ENCODE data around the gene ALMS1. TPM values are rescaled to one million over a fixed set of nuclear protein-coding genes. Genes with fewer than 3 reads are reported as not detected.

ALMS1 gene
- total and polyA plus RNA-seq, 2 of the 8 experiments (the other 6 are each of a cell fraction or from before 2014, with no cell fraction given) = 21.8 to 45.6 TPM

DNA sequence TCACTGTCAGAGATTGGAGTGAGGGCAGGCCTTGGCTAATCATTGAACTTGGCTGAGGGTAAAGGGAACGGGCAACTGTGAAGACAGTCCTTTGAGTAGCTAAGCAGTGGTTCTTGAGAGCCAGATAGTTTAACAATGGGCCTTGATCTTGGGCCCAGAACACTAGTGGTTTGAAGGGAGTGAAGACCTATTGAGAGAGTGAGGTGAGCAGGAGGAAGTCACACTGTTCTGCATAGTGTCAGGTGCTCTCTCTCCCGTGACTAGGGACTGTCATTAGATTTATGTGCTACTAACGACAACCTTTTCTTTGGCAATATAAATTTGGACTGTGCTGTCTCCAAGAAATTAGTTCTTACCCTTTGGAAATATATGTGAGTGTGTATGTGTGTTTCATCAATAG lies 44.6 kb upstream of the ALMS1 start:
- CTCF ChIA-PET (ENCODE audit: partially characterized antibody) = interaction anchor here (1.5 to 4.0 kb wide), 4 partner anchors 9 to 164 kb away, joined by 4 to 17 read pairs (median 6); no protein-coding TSS in a partner anchor
- Histone ChIP-seq H3K18ac (ENCODE audit: extremely low read depth, low read length) (no peak overlapping the region), H2BK15ac (ENCODE audit: low read length) (no peak overlapping the region), H2BK120ac (replicated peaks; ENCODE audit: low read depth, low read length) (no peak overlapping the region), H3K9ac (replicated peaks in 1 of 4; ENCODE audit: extremely low read depth in 1 of 4, low read depth in 3 of 4, low read length in 3 of 4) (no peak overlapping the region), H3K9me3 (ENCODE audit: insufficient read depth in 2 of 2, low read depth in 1 of 2, low read length in 1 of 2) (no peaks in the 10 kb centered on the region; a peak in 1 of 4 replicates), H4K8ac (ENCODE audit: extremely low read depth, insufficient read depth, low read length) (no peak overlapping the region), H2BK5ac (ENCODE audit: low read depth, low read length) (no peak overlapping the region), H3K4me1 (replicated peaks in 1 of 4; ENCODE audit: control insufficient read depth in 3 of 4, insufficient read depth in 4 of 4, low read length in 3 of 4) (no peaks in the 10 kb centered on the region), H2BK12ac (ENCODE audit: low read depth, low read length) (no peak overlapping the region), H3K14ac (ENCODE audit: insufficient read length) (no peak overlapping the region), H3K27ac (ENCODE audit: low read depth, low read length) (no peak overlapping the region), H3K23ac (ENCODE audit: insufficient read length) (no peak overlapping the region), H2AFZ (ENCODE audit: low read length) (no peak overlapping the region), H3K4ac (replicated peaks; ENCODE audit: insufficient read length, low read depth, low read length) (no peak overlapping the region), H3K27me3 (replicated peaks in 1 of 4; ENCODE audit: control insufficient read depth in 3 of 4, extremely low read depth in 1 of 4, insufficient read depth in 3 of 4, low read length in 3 of 4) (no peaks in the 10 kb centered on the region), H4K91ac (replicated peaks; ENCODE audit: insufficient read length, low read length) (no peak overlapping the region), H2AK5ac (ENCODE audit: low read depth, low read length) (no peak overlapping the region), H3K79me2 (ENCODE audit: control insufficient read depth in 1 of 2, insufficient read depth in 2 of 2, low read length in 2 of 2) (no peaks in the 10 kb centered on the region), H3K36me3 (ENCODE audit: control insufficient read depth in 2 of 4, insufficient read depth in 4 of 4, low read length in 3 of 4) (no peaks in the 10 kb centered on the region), H2BK20ac (ENCODE audit: low read length) (no peak overlapping the region), H4K20me1 (replicated peaks in 1 of 2; ENCODE audit: control insufficient read depth in 1 of 2, insufficient read depth in 2 of 2, low read length in 2 of 2) (no peaks in the 10 kb centered on the region), H3K4me2 (ENCODE audit: insufficient read depth in 1 of 2, low read depth in 2 of 2, low read length in 2 of 2) (no peak overlapping the region), H4K5ac (ENCODE audit: insufficient read length, low read depth, low read length) (no peak overlapping the region), H3K56ac (replicated peaks; ENCODE audit: insufficient read length, low read depth, low read length) (no peak overlapping the region), H3K79me1 (ENCODE audit: low read depth, low read length) (no peaks in the 10 kb centered on the region), H3K4me3 (ENCODE audit: extremely low read depth in 1 of 4, insufficient read depth in 2 of 4, low read depth in 3 of 4, low read length in 4 of 4) (no peak overlapping the region), H3K23me2 (ENCODE audit: low read depth, low read length) (no peaks in the 10 kb centered on the region)
- FAIRE-seq = no peak
- no peak for DNase-seq (ENCODE audit: low read depth in 1 of 2, low spot score in 2 of 2)
- POLR2A ChIA-PET (ENCODE audit: partially characterized antibody) = no interaction called here
- WGBS, 2 experiments (ENCODE audit: extremely low coverage in 1 of 2, insufficient coverage in 1 of 2, insufficient read length in 1 of 2, insufficient replicate concordance in 2 of 2, low coverage in 1 of 2, low lambda C conversion rate in 2 of 2, missing lambda C conversion rate in 1 of 2) = 79% methylated on average over 3 of the region's 3 CpGs; no CpG with 5 or more reads in 1 of the 2 experiments
- TF ChIP-seq TCF12 (IDR thresholded peaks at IDR 0.05; ENCODE audit: low read depth, low read length) = no peak
- TF ChIP-seq SIRT6 (IDR thresholded peaks at IDR 0.05; ENCODE audit: low read length) = no peak
- no peak for TF ChIP-seq BRCA1 (IDR thresholded peaks at IDR 0.05; ENCODE audit: low read depth, low read length)
- TF ChIP-seq JUN (IDR thresholded peaks at IDR 0.05; ENCODE audit: low read depth, low read length) = no peak
- TF ChIP-seq ZNF274 (IDR thresholded peaks at IDR 0.05; ENCODE audit: borderline replicate concordance, extremely low read depth, low read length) = no peak
- TF ChIP-seq, protein P1, sequence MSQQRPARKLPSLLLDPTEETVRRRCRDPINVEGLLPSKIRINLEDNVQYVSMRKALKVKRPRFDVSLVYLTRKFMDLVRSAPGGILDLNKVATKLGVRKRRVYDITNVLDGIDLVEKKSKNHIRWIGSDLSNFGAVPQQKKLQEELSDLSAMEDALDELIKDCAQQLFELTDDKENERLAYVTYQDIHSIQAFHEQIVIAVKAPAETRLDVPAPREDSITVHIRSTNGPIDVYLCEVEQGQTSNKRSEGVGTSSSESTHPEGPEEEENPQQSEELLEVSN (IDR thresholded peaks at IDR 0.05) = no peak
- TF ChIP-seq NRF1 (IDR thresholded peaks at IDR 0.05; ENCODE audit: low read depth, low read length) = no peak
- no peak for TF ChIP-seq TAF1 (IDR thresholded peaks at IDR 0.05; ENCODE audit: low read depth, low read length)
- TF ChIP-seq, protein P2, sequence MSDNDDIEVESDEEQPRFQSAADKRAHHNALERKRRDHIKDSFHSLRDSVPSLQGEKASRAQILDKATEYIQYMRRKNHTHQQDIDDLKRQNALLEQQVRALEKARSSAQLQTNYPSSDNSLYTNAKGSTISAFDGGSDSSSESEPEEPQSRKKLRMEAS (IDR thresholded peaks at IDR 0.05) = no peak
- TF ChIP-seq FOSL1 (IDR thresholded peaks at IDR 0.05; ENCODE audit: insufficient read depth, low read depth, low read length) = no peak
- no peak for TF ChIP-seq ASH2L (IDR thresholded peaks at IDR 0.05; ENCODE audit: low read length)
- TF ChIP-seq POLR2AphosphoS5 (IDR thresholded peaks at IDR 0.05; ENCODE audit: low read depth, low read length) = no peak
- TF ChIP-seq HDAC6 (IDR thresholded peaks at IDR 0.05; ENCODE audit: low read depth, low read length) = no peak
- TF ChIP-seq RAD21 (IDR thresholded peaks at IDR 0.05 in 1 of 2, conservative IDR thresholded peaks at IDR 0.05 in 1 of 2; ENCODE audit: low read depth in 2 of 2, low read length in 2 of 2) = no peak
- no peak for TF ChIP-seq KDM4A (IDR thresholded peaks at IDR 0.05; ENCODE audit: low read depth, low read length, severe bottlenecking)
